ENCODE measurements around the gene FBXO42.

GRCh38 chr1:16380868-16381267 lies 28.6 kb upstream of the FBXO42 start:
- TF ChIP-seq TCFL5 (CRISPR knock-in tag; conservative IDR thresholded peaks at IDR 0.05) (no peak), MAFK (IDR thresholded peaks at IDR 0.05; ENCODE audit: low read length) (no peak)

Data from K562 (cell line).